ENCODE data around the gene SPRING1. TPM values are rescaled to one million over a fixed set of nuclear protein-coding genes. Genes with fewer than 3 reads are reported as not detected.

Gene SPRING1, protein sequence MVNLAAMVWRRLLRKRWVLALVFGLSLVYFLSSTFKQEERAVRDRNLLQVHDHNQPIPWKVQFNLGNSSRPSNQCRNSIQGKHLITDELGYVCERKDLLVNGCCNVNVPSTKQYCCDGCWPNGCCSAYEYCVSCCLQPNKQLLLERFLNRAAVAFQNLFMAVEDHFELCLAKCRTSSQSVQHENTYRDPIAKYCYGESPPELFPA
- 22.2 and 23.9 TPM in 2 replicates for total RNA-seq

DNA sequence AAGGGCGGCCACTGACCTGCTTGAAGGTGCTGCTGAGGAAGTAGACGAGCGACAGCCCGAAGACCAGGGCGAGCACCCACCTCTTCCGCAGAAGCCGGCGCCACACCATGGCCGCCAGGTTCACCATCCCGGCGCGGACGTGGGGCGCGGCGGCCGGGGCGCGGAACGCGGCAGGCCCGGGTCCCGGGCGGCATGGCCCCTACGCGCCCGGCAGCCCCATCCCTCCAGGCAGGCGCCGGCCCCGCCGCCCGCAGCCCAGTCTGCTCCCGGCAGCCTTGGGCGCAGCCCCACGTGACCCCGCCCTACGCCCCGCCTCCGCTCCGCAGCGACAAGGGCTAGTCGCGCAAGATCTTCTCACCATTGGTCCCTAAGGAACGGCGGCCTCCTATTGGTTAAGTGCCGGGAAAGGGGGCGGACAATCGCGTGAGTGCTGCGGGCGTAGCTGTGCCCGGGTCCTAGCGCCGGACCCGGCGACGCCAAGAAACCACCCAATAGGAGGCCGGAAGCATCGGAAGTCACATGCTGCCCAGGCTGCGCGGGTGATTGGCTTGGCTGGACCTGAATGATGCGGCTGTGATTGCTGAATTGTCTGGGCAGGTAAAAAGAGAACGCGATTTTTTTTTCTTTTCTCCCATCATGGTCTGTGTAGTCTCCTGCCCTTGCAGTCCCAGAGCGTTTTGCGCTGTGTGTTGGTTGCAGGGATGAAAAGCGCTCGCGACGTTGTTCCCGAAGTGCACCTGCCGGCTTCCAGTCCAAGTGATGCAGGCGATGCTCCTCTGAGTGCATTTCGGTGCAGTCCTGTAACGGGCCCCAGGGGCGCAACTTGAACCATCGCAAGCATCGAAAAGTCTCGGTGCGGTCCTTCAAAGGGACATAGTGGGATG lies at the start of gene SPRING1, which contains the start of gene RNFT2:
TSS of gene SPRING1 (minus strand) at position 296 of the 884 bp plus-strand sequence. CDS start at position 127, 169 bp downstream.
TSS of gene RNFT2 (plus strand) at position 542 of the 884 bp plus-strand sequence. CDS start 2,183 bp downstream, outside the sequence.

Other genes starting within 250 kb of the SPRING1 start
- gene MAP1LC3B2, start 178.7 kb downstream of the SPRING1 start, total RNA-seq, result 0.17 and 0.30 TPM in 2 replicates
- gene RNFT2, start 246 bp upstream of the SPRING1 start, total RNA-seq, result 5.2 and 6.4 TPM in 2 replicates
- gene HRK, start 143.4 kb upstream of the SPRING1 start, total RNA-seq, result not detected in 2 replicates
- gene FBXW8, start 172.9 kb upstream of the SPRING1 start, total RNA-seq, result 13.5 and 14.1 TPM in 2 replicates